CD4-positive, alpha-beta T cell (primary cell): Measurements from ENCODE around the gene GALNT14. TPM values are rescaled to one million over a fixed set of nuclear protein-coding genes. Genes with fewer than 3 reads are reported as not detected.

Experiments
- ATAC-seq: fragments of 200-7000 bp; cut with Tn5 transposase; one replicate; pipeline ENCODE4 v1.10.0; 2022; ENCODE audit warnings: mild to moderate bottlenecking; ENCODE audit not compliant: poor library complexity
- CTCF ChIA-PET: fragments of 350-600 bp; sonication (Branson Sonifier 250); formaldehyde crosslinking; loops from one replicate; lab custom pipeline; 2021; ENCODE audit warnings: antibody characterized with exemption, inconsistent platforms; lab: Charles Lee
- POLR2A ChIA-PET: fragments of 350-600 bp; sonication (Branson Sonifier 250); formaldehyde crosslinking; loops from one replicate; lab custom pipeline; 2021; ENCODE audit warnings: antibody characterized with exemption, inconsistent platforms; lab: Charles Lee
- DNase-seq, 14 experiments: peaks; one replicate each; pipeline ENCODE4 v3.0.0-alpha.2; 2013 to 2020; ENCODE audit warnings: mixed read lengths in 2 of 14
- H3K27ac ChIP-seq, 2 donors: one replicate each; pipeline versions ENCODE4 v1.5.1 to v1.7.0; 2013; ENCODE audit warnings: low read length in 2 of 2, low read depth in 1 of 2, mild to moderate bottlenecking in 1 of 2
- H3K27me3 ChIP-seq, 2 experiments: 1 replicate in 1 of 2; 2 replicates in 1 of 2; pipeline versions ENCODE4 v1.6.1 to v1.7.0; 2013; ENCODE audit warnings: low read length in 2 of 2, control low read depth in 1 of 2, mild to moderate bottlenecking in 1 of 2, moderate library complexity in 1 of 2; ENCODE audit not compliant: insufficient read depth in 2 of 2, control insufficient read depth in 1 of 2
- H3K36me3 ChIP-seq: one replicate; pipeline ENCODE4 v1.6.1; 2013; ENCODE audit warnings: low read length, control low read depth; ENCODE audit not compliant: insufficient read depth
- H3K4me1 ChIP-seq: one replicate; pipeline ENCODE4 v1.6.1; 2013; ENCODE audit warnings: low read length, control low read depth; ENCODE audit not compliant: insufficient read depth
- H3K4me3 ChIP-seq: one replicate; pipeline ENCODE4 v1.5.1; 2013; ENCODE audit warnings: mild to moderate bottlenecking, low read length, moderate library complexity
- H3K9me3 ChIP-seq, 2 experiments: 1 replicate in 1 of 2; 2 replicates in 1 of 2; pipeline versions ENCODE4 v1.6.1 to v1.7.0; 2013; ENCODE audit warnings: low read length in 2 of 2, mild to moderate bottlenecking in 2 of 2, control low read depth in 1 of 2, moderate library complexity in 1 of 2; ENCODE audit not compliant: control insufficient read depth in 1 of 2, insufficient read depth in 1 of 2
- H3K27ac Mint-ChIP-seq: one replicate; pipeline ENCODE4 v1.8.0; 2020; ENCODE audit warnings: mixed read lengths
- H3K27me3 Mint-ChIP-seq: one replicate; pipeline ENCODE4 v1.8.0; 2021; ENCODE audit warnings: mixed read lengths
- H3K36me3 Mint-ChIP-seq: one replicate; pipeline ENCODE4 v1.8.0; 2021; ENCODE audit warnings: low read depth, mixed read lengths
- H3K4me1 Mint-ChIP-seq: one replicate; pipeline ENCODE4 v1.8.0; 2021; ENCODE audit warnings: low read depth, mixed read lengths
- H3K4me3 Mint-ChIP-seq: one replicate; pipeline ENCODE4 v1.8.0; 2020; ENCODE audit warnings: mild to moderate bottlenecking, mixed read lengths
- H3K9me3 Mint-ChIP-seq: one replicate; pipeline ENCODE4 v1.8.0; 2020; ENCODE audit warnings: mixed read lengths
- CTCF ChIP-seq: fragments of 200-600 bp; IDR thresholded peaks from one replicate; pipeline ENCODE4 v1.8.0; 2022; ENCODE audit warnings: antibody characterized with exemption, mild to moderate bottlenecking
- intact Hi-C, 2 experiments: fragments of 100-400 bp; cut with DNase I in 1 of 2; cut with micrococcal nuclease in 1 of 2; formaldehyde crosslinking; loops; one replicate each; pipeline versions ENCODE4 v1.15.1 to v1.9.0; 2023 to 2025; cut with DNase I, micrococcal nuclease
- total RNA-seq, 174 experiments: library from RNA in 2 of 174; stranded (reverse) in 2 of 174; gene quantifications; one replicate each; pipeline ENCODE4 v1.2.3 and lab custom pipeline; 2021 to 2026

Gene GALNT14
- total RNA-seq, 2 experiments from 2014 or later, result not detected

GRCh38 chr2:30939364-30939763 lies 198.9 kb downstream of the GALNT14 start:
- Mint-ChIP-seq H3K4me3 (no peak overlapping the region), H3K27me3 (no peaks in the 10 kb centered on the region), H3K27ac (no peak overlapping the region), H3K9me3 (no peaks in the 10 kb centered on the region), H3K36me3 (no peaks in the 10 kb centered on the region), H3K4me1 (no peaks in the 10 kb centered on the region)
- no peaks in the 10 kb centered on the region for H3K4me1 ChIP-seq
- no peaks in the 10 kb centered on the region for H3K27me3 ChIP-seq
- TF ChIP-seq CTCF, result no peak
- ChIA-PET CTCF (no interaction called here), POLR2A (no interaction called here)
- no peaks in the 10 kb centered on the region for H3K36me3 ChIP-seq
- H3K4me3 ChIP-seq, result no peak overlapping the region
- no peak overlapping the region for H3K27ac ChIP-seq
- intact Hi-C loops, result no loop called here
- ATAC-seq, result no peak
- no peak for DNase-seq
- H3K9me3 ChIP-seq, result peaks cover 0 to under 1% of the 10 kb centered on the region in 2 experiments

- H3K4me3 Mint-ChIP-seq, result no peak overlapping the region
- Histone ChIP-seq H3K27ac (no peak overlapping the region), H3K9me3 (no peaks in the 10 kb centered on the region), H3K36me3 (no peaks in the 10 kb centered on the region), H3K4me1 (no peaks in the 10 kb centered on the region), H3K4me3 (no peak overlapping the region), H3K27me3 (no peaks in the 10 kb centered on the region)
- H3K9me3 Mint-ChIP-seq, result no peaks in the 10 kb centered on the region
- H3K27ac Mint-ChIP-seq, result no peak overlapping the region
- H3K36me3 Mint-ChIP-seq, result no peaks in the 10 kb centered on the region
- no peak for TF ChIP-seq CTCF
- ChIA-PET CTCF (no interaction called here), POLR2A (no interaction called here)
- intact Hi-C loops, result no loop called here
- H3K27me3 Mint-ChIP-seq, result no peaks in the 10 kb centered on the region
- DNase-seq (no peak), ATAC-seq (no peak)
- no peaks in the 10 kb centered on the region for H3K4me1 Mint-ChIP-seq
These were observed 200.0 kb downstream of the GALNT14 start for GRCh38 chr2:30938196-30938595.

- H3K27me3 ChIP-seq, result no peaks in the 10 kb centered on the region
- no peaks in the 10 kb centered on the region for H3K36me3 Mint-ChIP-seq
- no peaks in the 10 kb centered on the region for H3K36me3 ChIP-seq
- no peak overlapping the region for H3K4me3 ChIP-seq
- no peaks in the 10 kb centered on the region for H3K4me1 ChIP-seq
- DNase-seq (no peak), ATAC-seq (no peak)
- no peak overlapping the region for H3K27ac Mint-ChIP-seq
- CTCF ChIA-PET, result no interaction called here
- no peaks in the 10 kb centered on the region for H3K9me3 ChIP-seq
- H3K4me1 Mint-ChIP-seq, result no peaks in the 10 kb centered on the region
- H3K4me3 Mint-ChIP-seq, result no peak overlapping the region
- H3K27ac ChIP-seq, result no peak overlapping the region
- TF ChIP-seq CTCF, result no peak
- no peaks in the 10 kb centered on the region for H3K27me3 Mint-ChIP-seq
- no peaks in the 10 kb centered on the region for H3K9me3 Mint-ChIP-seq
- intact Hi-C loops, result no loop called here
- POLR2A ChIA-PET, result no interaction called here
These were observed 201.3 kb downstream of the GALNT14 start for GRCh38 chr2:30936977-30937376.
